Fibroblast of upper back skin (primary cell): ENCODE results near the gene CDC7.
A peak's percentile ranks its signal among the peaks of the same experiment; 100 is the strongest.
"Not testable (repeated sequence)": the region's sequence is repeated elsewhere in the genome, so short reads cannot be mapped to it uniquely, and the experiment has no call there.

Experiments
- DNase-seq: peaks from one replicate; pipeline ENCODE4 v3.0.0-alpha.2; 2013

CDC7 gene

GRCh38 chr1:91511386-91511785, 10.7 kb downstream of the CDC7 start:
- peak; percentile 63 for DNase-seq

DNA sequence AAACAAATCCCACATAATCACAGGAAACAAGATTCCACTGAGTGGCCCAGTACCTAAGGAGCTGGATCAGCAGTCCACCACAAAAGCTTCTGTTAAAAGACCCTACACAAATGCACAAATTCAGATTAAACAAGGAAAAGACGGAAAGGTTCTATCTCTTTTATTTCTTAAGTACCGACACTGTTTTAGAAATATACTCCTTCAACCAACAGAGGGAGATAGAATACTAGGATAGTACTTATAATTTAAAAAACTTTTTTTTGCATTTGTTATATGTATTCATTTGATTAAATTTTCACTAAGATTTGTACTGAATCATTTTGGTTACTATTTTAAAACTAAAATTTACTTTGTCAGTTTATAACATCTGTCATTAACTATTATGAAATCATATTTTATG, 12.5 kb downstream of the CDC7 start:
- no peak for DNase-seq

DNA sequence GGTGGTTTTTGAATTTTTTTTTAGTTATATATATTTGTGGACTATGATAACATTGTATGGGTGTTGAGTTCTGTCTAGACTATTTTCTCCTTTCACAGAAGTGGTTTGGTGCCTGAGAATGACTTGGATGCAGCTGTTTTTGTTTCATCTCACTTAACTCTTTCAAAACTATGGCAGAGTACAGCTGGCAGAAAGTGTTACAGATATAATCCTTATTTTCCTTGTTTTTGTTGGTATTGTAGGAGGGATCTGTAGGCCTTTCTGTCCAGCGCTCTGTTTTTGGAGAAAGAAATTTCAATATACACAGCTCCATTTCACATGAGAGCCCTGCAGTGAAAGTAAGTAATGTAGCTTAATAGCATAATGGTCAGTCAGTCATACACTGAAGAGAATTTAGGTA, 13.1 kb downstream of the CDC7 start:
- DNase-seq, result no peak

GRCh38 chr1:91515994-91516393, 15.3 kb downstream of the CDC7 start:
- no peak for DNase-seq

GRCh38 chr1:91516605-91517004, 16.0 kb downstream of the CDC7 start:
- not testable (repeated sequence) for DNase-seq

DNA sequence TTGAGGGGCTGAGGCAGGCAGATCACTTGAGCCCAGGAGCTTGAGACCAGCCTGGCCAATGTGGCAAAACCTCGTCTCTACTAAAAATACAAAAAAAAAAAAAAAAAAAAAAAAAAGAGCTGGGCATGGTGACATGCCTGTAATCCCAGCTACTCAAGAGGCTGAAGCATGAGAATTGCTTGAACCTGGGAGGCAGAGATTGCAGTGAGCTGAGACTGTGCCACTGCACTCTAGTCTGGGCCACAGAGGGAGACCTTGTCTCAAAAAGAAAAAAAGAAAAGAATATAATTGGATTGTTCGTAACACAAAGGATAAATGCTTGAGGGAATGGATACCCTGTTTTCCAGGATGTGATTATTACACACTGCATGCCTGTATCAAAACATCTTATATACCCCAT, 18.5 kb downstream of the CDC7 start:
- not testable (repeated sequence) for DNase-seq

DNA sequence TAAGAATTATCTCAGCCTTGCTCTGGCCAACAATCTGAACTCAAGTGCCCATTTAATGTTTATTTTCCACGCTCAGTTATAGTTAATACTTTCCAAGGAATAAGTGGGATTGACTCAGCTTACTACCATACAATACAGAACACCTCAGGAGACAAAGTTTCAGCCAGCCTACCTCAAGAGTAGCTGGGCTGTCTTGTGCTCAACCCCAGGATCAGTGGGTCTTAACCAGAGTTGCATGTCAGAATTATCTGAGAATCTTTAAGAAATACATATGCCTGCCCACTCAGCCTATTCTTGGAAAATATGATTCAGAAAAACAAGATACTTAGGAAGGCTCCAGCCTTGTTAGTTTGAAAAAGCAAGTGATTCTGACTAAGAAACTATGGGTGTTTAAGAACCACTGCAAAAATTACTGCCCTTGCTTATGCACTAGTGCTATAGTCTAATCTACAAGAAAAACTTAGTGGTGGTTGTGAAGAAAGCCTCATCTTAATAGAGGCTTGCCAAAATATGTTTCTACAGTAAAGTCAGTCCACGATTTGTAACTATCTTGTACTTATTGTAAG, 20.4 kb downstream of the CDC7 start:
- no peak for DNase-seq

GRCh38 chr1:91523482-91523881, 22.8 kb downstream of the CDC7 start:
- no peak for DNase-seq

DNA sequence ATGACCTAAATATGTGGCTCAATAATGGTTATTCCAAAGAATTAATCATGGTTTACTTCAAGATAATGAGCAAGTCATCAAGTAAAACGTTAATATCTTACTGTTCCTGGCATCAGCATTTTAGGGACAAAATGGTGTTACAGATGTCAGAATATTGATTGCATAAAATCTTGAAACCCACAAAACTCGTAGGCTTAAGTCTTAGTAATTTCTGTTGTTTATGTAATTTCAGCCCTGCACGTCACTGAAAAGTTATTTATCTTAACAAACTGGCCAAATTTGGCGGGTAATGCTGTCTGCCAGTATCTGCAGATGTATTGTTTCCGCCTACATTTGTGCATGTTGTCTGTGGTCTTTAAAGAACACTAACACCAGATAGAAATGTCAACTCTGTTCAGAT, 25.8 kb downstream of the CDC7 start:
- DNase-seq, result peak; percentile 61

GRCh38 chr1:91527266-91527765, 26.7 kb downstream of the CDC7 start:
- DNase-seq, result no peak

DNA sequence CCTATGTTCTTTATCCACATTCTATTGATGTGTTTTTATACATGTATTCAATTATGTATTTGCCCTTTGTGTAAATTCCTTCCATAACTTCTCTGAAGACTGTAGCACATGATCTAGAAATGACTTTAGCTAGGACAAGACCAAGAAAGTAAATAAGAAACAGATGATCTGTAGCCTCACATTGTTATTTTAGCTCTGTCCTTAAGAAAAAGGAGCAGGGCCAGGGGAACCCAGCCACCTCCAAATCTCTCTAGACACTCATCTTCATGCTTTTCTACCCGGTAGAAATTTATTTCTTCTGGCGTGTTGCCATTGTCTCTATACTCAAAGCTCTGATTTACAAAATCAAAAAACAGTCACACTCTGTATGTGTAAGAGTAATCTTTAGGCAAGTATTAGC, 27.1 kb downstream of the CDC7 start:
- DNase-seq, result peak; percentile 58

- peak; percentile 32 for DNase-seq
These were observed 29.2 kb downstream of the CDC7 start for GRCh38 chr1:91529856-91530255.

- no peak for DNase-seq
These were observed 32.8 kb downstream of the CDC7 start for GRCh38 chr1:91533361-91534024.

DNA sequence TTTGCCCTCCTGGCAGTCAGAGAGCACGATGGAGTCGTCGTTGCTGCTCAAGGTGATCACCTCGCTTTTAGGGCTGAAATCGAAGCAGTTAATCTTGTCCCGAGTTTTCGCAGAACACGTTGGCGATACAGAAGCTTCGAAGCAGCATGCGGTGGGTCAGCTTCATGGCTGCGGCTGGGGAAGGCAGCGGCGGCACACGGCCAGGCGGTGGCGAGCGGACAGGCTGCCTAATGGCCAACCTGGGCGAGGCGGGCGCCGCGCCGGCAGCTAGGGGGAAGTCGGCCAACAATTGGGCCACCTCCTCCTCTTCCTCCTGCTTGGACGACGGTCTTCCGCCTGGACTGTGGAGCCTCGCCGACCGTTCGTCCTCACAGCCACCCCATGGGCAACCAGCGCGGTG, 34.8 kb downstream of the CDC7 start:
- DNase-seq, result no peak

- DNase-seq, result peak; percentile 81
These were observed 36.8 kb downstream of the CDC7 start for GRCh38 chr1:91537281-91537986.

DNA sequence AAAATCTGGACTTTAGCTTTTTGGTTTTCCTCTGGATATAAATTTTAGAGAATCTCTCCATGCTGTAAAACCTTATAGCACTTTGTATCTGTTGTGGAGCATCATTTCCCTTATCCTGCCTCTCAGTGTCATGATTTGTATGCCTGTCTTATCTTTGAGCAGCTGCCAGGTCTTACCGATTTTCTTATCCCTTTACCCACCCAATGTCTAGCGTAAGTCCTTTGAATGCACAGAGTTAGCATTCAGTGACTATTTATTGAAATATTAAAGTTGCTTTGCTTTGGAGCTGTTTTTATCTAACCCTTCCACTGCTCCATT, 37.3 kb downstream of the CDC7 start:
- no peak for DNase-seq

GRCh38 chr1:91540910-91541309, 40.3 kb downstream of the CDC7 start:
- DNase-seq, result no peak

DNA sequence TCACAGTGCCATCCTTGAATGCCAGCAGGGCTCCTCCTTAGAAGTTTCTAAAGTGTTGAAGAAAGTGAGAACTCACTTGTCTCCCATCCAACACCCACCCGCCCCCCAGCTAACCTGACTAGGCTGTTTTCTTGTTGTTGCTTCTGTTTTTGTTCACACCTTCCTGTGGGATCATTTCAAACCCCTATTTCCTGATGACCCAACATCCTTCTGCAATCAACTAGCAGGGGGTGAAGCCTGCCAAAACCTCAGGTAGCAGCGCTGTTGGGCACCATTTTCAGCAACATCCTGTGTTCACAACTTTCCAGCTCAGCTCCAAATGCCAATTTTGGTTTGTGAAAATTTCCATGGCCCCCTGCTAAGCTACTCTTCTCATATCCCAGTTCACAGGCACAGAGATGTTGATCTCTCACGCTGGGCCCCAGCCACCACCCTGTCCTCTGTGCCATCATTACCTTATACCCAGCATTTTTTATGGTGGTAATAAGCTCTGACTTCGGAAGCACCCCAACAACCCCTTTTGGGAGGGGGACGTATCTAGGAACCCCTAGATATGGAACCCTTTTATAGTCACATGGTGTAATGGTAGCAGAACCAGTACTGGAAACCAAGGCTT, 41.4 kb downstream of the CDC7 start:
- DNase-seq, result no peak

DNA sequence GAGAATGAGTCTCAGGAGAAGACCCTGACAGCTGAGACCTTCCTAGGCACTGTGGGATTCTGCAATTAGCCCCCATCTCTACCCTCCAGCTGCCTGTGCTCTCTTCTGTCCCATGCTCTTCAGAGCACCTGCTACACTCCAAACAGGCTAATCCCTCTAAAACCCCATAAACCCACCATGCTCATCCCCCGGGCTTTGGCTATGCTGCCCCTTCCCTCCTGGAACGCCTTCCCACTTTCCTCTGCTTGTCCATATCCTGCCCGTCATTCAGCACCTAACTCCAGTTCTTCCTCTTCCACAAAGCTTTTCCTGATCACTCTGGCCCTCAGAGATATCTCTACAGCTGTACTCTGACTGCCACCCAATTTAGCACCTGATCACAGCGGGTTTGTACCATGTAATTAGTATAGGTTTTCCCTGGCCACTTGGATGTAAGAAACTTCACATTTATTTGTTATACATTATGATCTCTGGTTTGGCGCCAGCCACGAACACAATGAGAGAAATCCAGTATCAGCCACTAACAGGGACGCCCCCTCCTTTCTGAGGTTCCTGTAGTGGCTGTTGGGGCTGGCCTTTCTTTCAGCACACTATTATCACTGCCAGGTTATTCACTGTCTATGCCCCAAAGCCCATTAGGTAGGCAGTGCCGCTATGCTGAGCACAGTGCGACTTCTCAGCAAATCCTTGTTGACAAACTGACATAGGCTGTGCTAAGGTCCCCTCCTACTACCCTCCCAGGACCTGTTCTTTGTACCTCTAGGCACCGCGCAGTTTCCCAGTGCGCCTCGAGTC, 45.1 kb downstream of the CDC7 start:
- no peak for DNase-seq

DNA sequence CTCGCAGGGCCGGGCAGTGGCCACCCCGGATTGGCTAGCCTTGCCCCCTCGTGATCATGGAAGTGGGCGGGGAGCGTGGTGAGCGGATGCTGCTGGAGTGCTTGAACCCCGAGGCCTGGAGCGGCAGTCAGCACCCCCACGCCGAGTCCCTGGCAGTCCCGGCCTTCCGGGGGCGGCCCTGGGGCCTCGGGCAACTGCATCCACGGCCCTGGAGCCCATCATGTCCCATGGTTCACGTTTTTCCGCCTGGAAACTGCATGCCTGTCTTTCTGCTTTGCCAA, 45.6 kb downstream of the CDC7 start:
- no peak for DNase-seq

DNA sequence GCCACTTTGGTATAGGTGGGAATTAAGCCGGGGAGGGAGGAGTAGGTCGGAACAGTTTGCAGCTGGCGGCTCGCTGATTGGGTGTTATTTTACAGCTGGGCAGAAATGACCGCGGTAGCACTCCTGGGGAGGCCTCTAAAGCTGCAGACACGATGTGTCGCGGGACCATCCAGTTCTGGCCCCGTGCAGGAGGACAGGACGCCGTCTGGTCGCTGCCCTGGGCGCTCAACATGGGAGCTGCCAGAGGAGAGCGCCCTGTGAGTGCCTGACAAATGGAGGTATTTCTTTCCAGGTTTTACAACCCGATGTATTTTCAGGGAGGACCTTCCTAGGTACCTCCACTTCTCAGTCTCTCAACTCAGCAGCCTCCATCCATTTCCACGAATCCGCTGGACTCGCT, 46.2 kb downstream of the CDC7 start:
- DNase-seq, result no peak

DNA sequence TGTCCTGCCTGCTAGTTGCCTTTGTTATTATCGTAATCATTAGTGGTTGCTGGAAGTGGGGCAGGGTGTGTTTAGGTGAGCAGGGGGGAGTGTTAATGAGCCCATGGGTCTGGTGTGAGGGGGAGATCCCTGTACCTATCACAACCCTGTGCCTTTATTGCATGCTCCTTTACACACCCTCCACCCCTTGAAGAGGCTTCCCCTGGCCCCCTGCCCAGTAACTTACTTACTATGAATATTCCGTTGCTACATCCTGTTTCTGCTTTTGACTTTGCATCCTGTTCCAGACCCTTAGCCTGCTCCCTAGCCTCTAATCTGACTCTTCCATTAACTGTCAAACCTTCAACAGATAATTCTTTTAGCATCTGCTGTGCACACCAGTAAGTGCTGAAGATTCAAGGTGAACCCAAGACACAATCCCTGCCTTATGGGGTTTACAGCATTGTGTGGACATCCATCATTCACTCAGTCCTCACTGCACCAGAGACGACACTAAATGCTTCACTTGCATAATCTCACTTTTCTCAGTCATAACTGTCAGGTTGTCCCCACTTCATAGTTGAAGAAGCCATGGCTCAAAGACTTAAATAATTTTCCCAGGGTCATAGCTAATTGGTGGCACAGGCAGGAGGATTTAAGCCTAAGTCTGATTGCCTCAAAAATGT, 47.9 kb downstream of the CDC7 start:
- peak; percentile 20 for DNase-seq
